GM21737 (cell line): ENCODE data around the gene HPX.

Source experiments
- ATAC-seq: cut with Tn5 transposase; IDR thresholded peaks from one replicate; pipeline ENCODE4 v1.9.1; 2021; ENCODE audit warnings: mild to moderate bottlenecking, moderate library complexity; ENCODE audit not compliant: unreplicated experiment

Gene HPX

GRCh38 chr11:6418557-6419008 is 22.2 kb downstream of the HPX start:
- ATAC-seq: no peak

- ATAC-seq: no peak
Observed at GRCh38 chr11:6417907-6418556, 22.8 kb downstream of the HPX start.

GRCh38 chr11:6415797-6416196 is 25.0 kb downstream of the HPX start:
- no peak for ATAC-seq

- ATAC-seq: no peak
Observed at GRCh38 chr11:6414874-6415328, 25.9 kb downstream of the HPX start.

- no peak for ATAC-seq
Observed at GRCh38 chr11:6413791-6414201, 27.0 kb downstream of the HPX start.

GRCh38 chr11:6411594-6412031 is 29.2 kb downstream of the HPX start:
- no peak for ATAC-seq

- ATAC-seq: no peak
Observed at GRCh38 chr11:6410695-6411430, 29.9 kb downstream of the HPX start.

- no peak for ATAC-seq
Observed at GRCh38 chr11:6406370-6406769, 34.4 kb downstream of the HPX start.

GRCh38 chr11:6405846-6406245 is 34.9 kb downstream of the HPX start:
- ATAC-seq: no peak

GRCh38 chr11:6405052-6405667 is 35.6 kb downstream of the HPX start:
- no peak for ATAC-seq

- ATAC-seq: no peak
Observed at GRCh38 chr11:6404342-6405051, 36.3 kb downstream of the HPX start.

GRCh38 chr11:6403539-6403938 is 37.2 kb downstream of the HPX start:
- no peak for ATAC-seq

- peak; percentile 92 for ATAC-seq
Observed at GRCh38 chr11:6402561-6402981, 38.2 kb downstream of the HPX start.

- ATAC-seq: peak; percentile 28
Observed at GRCh38 chr11:6402061-6402470, 38.7 kb downstream of the HPX start.

GRCh38 chr11:6401464-6401863 is 39.3 kb downstream of the HPX start:
- no peak for ATAC-seq

GRCh38 chr11:6400431-6401345 is 40.1 kb downstream of the HPX start:
- ATAC-seq: no peak

- no peak for ATAC-seq
Observed at GRCh38 chr11:6397636-6398035, 43.2 kb downstream of the HPX start.

GRCh38 chr11:6397156-6397555 is 43.6 kb downstream of the HPX start:
- no peak for ATAC-seq

GRCh38 chr11:6395470-6396060 is 45.2 kb downstream of the HPX start:
- ATAC-seq: no peak
